Stimulated activated CD4-positive, alpha-beta T cell treated with anti-CD3 and anti-CD28 coated beads, TNF-alpha, amount 100 ng/mL, for 48 hours (primary cell): ENCODE measurements around the gene PPIG.
"Not testable (repeated sequence)": the region's sequence is repeated elsewhere in the genome, so short reads cannot be mapped to it uniquely, and the experiment has no call there.

ENCODE experiments used
- DNase-seq, 3 donors: peaks; one replicate each; pipeline ENCODE4 v3.0.0-alpha.2; 2020; ENCODE audit warnings: low read depth in 3 of 3

Gene PPIG

DNA sequence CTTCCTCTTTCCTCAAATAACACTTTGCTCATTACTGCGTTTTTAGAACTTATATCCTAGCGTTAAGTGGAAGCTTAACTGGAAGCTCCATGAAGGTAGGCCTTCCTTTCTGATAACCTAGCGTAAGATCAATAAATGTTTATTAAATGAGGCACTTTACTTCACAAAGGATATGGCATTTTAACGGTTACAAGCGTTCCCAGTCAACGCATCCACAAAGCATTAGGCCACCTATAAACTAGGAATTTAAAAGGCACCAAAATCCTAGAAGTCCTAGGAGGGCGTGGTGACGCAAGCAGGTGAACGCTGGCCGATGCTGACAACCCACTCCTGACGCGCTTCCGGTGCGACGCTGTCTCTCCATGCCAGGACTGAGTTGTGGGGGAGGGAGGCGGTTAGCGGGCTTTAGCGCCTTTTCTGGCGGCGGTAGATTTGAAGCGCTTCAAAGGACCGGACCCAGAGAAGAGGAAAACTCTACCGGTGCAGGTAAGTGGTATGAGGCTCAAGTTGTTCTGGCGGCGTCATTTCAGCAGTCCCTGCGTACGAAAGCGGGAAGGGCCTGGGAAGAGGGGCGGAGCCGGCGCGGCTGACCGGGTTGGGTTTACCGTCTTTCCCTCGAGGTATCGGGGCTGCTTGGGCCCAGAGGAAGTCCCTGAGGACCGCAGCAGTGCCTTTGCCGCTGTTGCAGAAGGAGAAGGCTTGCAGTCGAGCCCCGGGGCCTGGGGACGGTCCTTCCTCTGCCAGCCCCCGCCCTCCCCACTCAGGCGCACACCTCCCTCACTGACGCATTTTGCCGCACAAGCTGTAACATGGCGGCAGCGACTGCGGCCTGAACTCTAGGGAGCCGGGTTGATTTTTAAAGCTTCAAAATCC, at the start of gene PPIG:
TSS of gene PPIG (plus strand) at position 347 of the 873 bp plus-strand sequence. CDS start 19,691 bp downstream, outside the sequence.
- peak; percentile 69 to 82 (median 80) for DNase-seq

DNA sequence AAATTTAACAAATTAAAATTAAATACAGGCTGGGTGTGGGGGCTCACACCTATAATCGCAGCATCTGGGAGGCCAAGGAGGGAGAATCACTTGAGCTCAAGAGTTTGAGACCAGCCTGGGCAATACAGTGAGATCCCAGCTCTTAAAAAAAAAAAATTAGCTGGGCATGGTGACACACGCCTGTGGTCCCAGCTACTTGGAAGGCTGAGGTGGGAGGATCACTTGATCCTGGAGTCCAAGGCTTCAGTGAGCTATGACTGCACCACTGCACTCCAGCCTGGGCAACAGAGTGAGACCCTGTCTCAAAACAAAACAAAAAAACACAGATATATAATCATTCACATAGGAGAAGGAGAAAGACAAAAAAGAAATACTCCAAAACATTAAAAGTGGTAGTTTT, 44.7 kb upstream of the PPIG start:
- DNase-seq, result not testable (repeated sequence)

DNA sequence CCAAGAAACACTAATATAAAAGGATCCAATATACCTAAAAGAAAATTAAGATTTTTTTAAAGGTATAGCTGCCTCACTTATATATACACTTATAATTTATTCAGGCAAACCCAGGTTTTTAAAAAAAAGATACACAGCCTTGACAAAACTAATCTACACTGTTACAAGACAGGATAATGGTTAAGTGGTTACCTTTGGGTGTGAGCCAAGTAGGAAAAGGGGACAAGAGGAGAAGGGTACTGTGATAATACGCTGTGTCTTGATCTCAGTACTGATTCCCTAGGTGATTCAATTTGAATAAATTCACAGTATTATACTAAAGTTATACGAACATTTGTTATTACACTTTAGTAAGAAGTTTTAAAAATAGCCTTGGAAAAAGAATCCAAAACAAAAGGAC, 44.0 kb upstream of the PPIG start:
- no peak for DNase-seq

DNA sequence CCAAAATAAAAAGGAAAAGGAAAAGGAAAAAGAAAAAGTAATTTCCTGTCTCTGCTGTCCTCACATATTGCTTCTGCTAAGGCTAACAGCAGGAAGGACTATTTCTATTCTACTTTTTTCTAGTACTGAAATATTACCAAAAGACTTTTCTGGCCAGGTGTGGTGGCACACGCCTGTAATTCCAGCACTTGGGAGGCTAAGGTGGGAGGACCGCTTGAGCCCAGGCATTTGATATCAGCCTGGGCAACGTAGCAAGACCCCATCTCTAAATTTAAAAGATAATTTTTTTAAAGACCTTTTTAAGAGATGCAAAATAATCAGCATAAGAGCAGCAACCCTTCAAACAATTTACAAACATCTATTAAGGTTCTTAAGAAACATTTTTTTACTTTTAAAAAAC, 41.7 kb upstream of the PPIG start:
- no peak for DNase-seq

DNA sequence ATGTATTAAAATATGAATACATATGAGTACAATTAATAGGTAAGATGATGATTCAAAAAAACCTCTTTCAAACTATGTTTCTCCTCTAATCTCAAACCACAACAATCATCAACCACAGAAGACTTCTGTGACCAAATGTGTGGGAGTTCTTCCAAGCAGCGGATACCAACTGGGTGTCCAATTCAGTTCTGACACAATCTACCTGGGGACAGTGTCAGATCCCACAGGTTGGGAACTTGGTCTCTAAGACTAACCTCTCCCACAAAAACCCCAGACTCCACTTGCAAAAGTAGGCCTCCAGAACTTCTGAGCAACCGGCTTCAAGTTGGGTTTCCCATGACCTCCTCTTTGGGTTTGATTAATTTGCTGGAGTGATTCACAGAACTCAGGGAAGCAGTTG, 37.4 kb upstream of the PPIG start:
- no peak for DNase-seq

DNA sequence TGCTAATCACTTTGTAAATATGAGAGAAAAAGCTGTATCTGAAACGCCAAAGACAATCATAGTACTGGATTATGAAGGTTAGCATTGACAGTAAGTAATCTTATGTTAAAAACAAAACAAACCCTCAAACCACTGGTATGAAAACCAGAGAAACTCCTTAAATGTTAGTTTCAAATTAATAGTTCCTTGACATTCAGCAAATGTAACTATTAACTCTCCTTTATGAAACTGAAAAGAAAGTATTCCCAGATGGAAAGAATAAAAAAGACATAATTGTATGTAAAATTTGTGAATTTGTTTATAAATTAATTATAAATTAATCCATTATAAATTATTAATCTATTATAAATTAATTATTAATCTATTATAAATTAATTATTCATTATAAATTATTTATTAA, 22.8 kb upstream of the PPIG start:
- no peak for DNase-seq

DNA sequence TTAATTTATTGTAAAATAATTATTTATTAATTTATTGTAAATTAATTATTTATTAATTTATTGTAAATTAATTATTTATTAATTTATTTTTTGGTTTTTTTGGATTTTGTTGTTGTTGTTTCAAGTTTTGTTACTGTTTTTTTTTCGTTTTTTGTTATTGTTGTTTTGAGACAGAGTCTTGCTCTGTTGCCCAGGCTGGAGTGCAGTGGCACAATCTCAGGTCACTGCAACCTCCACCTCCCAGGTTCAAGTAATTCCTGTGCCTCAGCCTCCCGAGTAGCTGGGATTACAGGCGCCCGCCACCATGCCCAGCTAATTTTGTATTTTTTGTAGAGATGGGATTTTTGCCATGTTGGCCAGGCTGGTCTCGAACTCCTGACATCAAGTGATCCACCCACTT, 22.1 kb upstream of the PPIG start:
- DNase-seq, result not testable (repeated sequence)

DNA sequence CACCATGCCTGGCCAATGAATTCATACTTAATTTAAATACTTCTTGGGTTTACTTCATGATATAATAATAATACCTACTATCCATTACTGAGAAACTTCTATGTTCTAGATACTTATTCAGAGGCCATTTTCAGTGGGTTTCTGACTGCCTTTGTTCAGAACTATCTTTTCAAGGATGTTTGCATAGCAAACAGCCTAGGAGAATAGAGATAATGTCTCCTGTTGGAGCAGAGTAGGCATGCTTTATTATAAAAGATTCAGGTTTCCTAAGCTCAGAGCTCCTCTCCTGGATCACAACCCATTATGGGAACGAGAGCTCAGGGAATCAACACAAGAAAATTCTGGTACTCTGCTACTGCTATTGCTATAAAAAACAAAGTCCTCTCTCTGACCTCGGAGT, 21.6 kb upstream of the PPIG start:
- no peak for DNase-seq

DNA sequence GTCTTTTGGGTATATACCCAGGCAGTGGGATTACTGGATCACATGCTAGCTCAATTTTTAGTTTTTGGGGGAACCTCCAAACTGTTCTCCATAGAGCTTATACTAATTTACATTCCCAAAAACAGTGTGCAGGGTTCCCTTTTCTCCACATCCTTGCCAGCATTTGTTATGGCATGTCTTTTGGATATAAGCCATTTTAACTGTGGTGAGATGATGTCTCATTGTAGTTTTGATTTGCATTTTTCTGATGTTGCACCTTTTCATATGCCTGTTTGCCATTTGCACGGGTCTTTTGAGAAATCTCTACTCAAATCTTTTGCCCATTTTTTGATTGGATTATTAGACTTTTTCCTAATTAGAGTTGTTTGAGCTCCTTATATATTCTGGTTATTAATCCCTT, 18.5 kb upstream of the PPIG start:
- DNase-seq, result no peak

DNA sequence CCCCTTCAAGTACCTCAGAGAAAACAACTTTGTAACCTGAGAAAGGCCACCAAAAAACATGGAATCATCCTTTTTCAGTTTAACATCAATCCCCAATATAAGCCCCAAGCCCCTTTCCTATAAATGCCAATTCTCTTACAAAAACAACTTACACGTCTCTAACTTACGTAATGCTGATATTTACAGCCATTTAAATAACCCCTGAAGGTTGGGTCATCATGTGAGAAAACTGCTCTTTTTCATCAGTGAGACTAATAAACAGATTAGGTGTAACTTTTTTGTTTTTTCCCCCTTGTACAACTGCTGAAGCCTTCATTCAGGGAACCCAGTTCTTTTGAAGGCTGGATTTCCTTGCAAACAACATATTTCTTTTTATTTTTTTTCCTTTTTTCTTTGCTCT, 14.2 kb upstream of the PPIG start:
- no peak for DNase-seq

DNA sequence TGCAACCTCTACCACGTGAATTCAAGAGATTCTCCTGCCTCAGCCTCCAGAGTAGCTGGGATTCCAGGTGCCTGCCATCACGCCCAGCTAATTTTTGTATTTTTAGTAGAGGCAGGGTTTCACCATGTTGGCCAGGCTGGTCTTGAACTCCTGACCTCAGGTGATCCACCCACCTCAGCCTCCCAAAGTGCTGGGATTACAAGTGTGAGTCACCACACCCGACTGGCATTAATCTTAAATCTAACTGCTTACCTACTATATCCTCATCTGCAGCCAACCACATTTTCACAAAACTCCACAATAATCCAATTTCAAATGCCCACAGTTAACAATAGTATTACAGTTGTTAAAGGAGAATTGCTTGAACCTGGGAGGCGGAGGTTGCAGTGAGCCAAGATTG, 13.4 kb upstream of the PPIG start:
- DNase-seq, result not testable (repeated sequence)

DNA sequence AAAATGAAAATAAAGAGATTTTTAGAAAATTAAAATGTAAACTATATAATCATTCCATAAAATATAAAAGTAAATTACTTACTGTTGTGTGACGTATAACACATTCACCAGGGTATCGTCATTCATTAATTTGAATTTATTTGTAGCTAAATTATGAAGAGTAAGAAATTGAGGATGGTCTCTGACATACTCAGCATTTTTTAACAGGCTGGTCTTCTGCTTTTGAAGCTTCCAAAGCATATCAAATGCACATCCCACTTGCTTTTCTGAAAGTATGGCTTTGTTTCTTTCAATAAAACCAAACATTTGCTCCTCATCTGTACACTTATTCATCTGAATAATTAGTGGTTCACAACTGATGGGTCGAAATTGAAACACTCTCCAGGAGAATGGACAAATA, 12.6 kb upstream of the PPIG start:
- DNase-seq, result no peak

DNA sequence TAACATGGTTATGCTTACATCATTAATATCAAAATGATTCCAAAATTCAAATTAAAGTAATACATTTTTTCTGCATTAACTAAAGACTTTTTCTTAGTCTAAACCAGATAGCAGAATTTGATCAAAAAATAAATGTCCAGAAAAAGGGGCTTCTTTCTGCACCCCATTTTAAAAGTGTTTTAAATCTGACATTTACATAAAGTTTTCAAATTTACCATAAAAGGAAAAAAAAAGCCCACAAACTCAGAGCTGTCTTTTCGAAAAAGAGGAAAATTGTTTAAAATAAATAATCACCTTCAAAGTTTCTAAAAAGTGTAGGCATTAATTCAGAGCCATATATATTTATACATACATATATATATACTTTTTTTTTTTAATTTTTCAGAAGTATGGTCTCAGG, 12.0 kb upstream of the PPIG start:
- no peak for DNase-seq

DNA sequence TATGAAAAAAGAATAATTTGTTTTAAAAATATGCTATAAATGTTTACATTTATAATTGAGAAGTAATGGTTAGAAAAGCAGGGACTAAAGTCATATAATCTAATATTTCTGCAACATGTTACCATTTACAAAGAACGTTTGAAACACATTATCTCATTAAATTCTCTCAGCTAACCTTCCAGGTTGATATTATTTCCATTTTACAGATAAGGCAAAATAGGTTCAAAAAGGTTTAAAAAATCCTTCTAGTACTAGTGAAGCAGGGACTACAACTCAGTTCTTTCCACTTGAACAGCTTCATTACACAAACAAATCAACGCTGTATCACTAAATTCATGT, 11.4 kb upstream of the PPIG start:
- DNase-seq, result no peak

DNA sequence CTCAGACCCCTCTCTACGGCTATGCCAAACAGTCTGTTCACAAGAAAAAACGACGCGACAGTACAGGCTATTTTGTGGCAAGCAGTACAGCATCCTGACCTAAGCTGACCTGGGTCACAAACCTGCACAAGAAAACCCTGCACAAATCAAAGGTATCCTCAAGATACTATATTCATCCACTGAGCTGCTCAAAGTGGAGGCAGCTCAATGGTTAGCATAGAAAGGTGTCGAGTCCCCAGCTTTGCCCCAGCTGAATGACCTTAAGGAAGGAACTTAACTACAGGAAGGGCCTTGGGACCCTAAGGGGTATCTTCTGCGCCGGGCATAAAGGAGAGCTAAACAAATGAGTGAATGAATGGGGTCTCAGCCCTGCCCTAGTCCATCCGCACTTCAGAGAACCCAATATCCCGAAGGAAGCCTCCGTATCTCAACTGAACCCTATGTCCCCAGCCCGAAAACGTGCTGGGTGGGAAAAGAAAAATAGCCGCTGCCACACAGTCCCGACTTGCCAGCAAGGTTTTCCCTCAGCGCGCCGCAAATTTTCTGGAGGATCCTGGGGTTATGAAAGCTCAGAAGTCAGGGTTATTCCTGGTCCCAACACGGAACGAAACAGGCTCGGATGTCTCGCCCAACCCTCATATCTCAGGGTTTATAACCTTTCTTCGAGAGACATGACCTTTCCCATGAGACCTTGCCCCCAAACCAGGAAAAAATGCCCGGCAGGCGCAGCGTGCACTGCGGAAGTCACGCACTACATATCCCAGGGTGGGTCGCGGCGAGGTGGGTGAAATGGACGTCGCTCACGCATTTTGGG, 10.8 kb upstream of the PPIG start, which contains the start of gene FASTKD1:
TSS of gene FASTKD1 (minus strand) at position 706 of the 814 bp plus-strand sequence. CDS start 1,836 bp downstream, outside the sequence.
- DNase-seq, result peak; percentile 77 to 82 (median 80)

DNA sequence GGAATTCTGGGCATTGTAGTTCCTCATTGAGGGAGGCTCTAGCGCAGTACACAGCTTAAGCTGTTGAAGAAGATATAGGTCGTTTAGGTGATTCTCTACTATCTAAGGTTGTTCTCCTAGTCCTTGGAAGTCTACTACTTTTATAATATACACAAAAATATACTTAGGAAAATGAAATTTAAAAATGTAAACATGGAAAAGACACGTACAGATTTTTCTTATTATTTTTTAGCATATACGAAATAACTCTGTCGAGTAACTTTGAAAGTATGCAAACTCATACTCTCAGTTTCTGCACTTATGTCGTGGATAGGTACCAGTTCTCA, 10.2 kb upstream of the PPIG start:
- DNase-seq, result no peak

DNA sequence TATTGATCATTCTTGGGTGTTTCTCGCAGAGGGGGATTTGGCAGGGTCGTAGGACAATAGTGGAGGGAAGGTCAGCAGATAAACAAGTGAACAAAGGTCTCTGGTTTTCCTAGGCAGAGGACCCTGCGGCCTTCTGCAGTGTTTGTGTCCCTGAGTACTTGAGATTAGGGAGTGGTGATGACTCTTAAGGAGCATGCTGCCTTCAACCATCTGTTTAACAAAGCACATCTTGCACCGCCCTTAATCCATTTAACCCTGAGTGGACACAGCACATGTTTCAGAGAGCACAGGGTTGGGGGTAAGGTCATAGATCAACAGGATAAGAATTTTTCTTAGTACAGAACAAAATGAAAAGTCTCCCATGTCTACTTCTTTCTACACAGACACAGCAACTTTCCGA, 9.6 kb upstream of the PPIG start:
- not testable (repeated sequence) for DNase-seq

DNA sequence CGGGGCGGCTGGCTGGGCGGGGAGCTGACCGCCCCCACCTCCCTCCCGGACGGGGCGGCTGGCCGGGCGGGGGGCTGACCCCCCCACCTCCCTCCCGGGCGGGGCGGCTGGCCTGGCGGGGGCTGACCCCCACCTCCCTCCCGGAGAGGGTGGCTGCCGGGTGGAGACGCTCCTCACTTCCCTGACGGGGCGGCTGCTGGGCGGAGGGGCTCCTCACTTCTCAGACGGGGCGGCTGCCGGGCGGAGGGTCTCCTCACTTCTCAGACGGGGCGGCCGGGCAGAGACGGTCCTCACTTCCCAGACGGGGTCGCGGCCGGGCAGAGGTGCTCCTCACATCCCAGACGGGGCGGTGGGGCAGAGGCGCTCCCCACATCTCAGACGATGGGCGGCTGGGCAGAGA, 8.9 kb upstream of the PPIG start:
- not testable (repeated sequence) for DNase-seq

DNA sequence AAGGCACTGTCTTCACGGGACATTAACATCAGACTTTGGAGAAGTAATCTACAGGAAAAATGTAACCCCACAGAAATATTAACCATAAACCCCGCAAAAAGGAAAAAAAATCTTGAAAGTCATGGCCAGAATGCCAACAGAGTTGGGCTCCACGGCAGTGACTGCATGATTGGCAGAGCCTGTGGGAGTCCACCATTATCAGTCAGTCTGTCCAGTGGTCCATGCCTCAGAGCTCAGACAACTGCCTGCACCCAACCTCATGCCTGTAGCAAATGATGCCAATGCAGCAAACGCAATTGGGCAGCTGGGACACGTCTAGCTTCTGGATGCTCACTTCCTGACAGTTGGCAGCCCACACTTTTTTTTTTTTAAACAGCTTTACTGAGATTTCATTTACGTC, 5.1 kb upstream of the PPIG start:
- DNase-seq, result no peak

DNA sequence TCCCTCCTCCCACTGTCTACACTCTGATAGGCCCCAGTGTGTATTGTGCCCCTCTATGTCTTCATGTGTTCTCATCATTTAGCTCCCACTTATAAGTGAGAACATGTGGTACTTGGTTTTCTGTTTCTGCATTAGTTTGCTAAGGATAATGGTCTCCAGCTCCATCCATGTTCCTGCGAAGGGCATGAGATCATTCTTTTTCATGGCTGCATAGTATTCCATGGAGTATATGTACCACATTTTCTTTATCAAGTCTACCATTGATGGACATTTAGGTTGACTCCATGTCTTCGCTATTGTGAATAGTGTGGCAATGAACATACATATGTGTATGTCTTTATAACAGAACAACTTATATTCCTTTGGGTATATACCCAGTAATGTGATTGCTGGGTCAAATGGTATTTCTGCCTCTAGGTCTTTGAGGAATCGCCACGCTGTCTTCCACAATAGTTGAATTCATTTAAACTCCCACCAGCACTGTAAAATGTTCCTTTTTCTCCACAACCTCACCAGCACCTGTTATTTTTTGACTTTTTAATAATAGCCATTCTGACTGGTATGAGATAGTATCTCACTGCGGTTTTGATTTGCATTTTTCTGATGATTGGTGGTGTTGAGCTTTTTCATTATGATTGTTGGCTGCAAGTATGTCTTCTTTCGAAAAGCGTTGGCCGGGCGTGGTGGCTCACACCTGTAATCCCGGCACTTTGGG, 1.4 kb upstream of the PPIG start:
- not testable (repeated sequence) for DNase-seq

DNA sequence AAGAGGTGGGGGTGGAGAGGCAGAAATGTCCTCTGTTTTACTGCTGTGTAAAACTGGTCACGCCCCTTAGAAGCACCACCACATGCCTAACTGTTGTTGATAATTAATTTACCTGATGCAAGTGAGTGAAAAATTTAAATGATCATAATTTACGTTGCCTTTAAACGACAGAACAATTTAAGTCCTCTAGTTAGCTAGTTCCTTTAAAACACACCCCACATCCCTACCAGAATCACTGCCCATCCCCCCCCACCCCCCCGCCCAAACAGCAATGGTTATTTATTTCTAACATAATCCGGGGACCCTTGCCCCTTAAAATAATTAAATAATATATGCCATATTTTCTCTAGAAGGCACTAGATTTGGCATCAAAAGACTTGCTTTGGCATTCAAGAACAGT, 633 bp upstream of the PPIG start:
- no peak for DNase-seq

DNA sequence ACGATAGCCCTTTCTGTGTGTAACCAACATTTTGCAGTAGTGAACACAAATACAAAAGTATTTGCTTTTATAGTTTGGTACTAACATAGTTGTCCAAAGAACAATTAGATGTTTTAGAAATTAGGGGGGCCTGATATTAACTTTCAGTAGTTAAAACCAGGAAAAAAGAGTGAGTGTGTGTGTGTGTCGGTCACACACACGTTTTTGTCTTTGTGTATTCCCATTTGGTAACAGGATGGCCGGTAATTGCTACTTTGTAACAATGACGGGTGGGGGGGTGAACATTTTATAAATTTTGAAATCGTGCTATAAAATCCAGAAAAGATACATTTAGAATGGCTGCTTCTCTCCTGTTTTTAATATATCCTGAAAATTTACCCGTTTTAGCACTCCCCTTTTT, 1.5 kb downstream of the PPIG start:
- no peak for DNase-seq
